Left hindlimb (tissue), 1 donor: ENCODE results near the gene LSMEM2.

Experiments
- DNase-seq: peaks from one replicate; pipeline ENCODE4 v3.0.0-alpha.2; 2018

LSMEM2 gene

GRCh38 chr3:50324351-50325112 is 45.6 kb downstream of the LSMEM2 start:
- DNase-seq: peak; percentile 71

DNA sequence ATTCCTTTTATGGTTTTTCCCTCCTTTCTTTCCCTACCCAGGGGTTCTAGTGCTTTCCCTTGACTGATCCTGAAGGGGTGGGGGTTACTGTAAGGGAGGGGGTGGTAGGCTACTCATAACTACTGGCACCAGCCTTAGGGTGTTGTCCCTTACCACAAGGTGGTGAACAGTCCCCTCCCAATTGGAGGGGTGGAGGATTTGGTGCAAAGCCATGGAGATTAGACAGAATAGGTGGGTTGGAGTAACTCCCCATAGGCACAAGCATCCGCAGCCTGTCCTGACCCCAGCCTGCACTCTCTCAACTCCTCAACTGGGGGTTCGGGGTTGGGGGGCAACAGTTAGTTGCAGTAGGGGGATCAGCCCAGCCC is 46.2 kb downstream of the LSMEM2 start:
- peak; percentile 20 for DNase-seq

- DNase-seq: peak; percentile 25
Observed at GRCh38 chr3:50325497-50326181, 46.8 kb downstream of the LSMEM2 start.

GRCh38 chr3:50326182-50326541 is 47.3 kb downstream of the LSMEM2 start:
- DNase-seq: no peak

DNA sequence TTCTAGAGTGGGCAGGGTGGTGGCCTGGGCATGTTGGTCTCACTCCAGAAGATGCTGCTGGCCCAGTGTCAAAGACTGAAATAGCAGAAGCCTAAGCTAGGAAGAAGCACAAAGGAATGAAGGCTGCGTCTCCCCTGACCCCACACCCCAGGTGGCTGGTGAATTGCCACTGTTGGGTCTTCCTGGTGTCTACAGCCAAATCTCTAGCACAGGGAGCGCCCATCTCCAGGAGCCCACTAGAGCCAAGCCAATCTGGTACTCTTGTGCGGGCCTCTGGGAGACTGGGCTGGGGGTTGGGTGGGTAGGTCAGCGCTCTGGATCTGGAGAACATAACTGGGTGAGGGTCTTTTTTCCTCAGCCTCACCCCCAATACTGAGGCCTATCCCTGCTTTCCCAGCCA is 48.2 kb downstream of the LSMEM2 start:
- peak; percentile 21 for DNase-seq

GRCh38 chr3:50327943-50328691 is 49.2 kb downstream of the LSMEM2 start, which contains the start of gene TUSC2:
Gene TUSC2 (minus strand): TSS chr3:50328223. CDS start chr3:50328099, 124 bp downstream.
- DNase-seq: peak; percentile 96

DNA sequence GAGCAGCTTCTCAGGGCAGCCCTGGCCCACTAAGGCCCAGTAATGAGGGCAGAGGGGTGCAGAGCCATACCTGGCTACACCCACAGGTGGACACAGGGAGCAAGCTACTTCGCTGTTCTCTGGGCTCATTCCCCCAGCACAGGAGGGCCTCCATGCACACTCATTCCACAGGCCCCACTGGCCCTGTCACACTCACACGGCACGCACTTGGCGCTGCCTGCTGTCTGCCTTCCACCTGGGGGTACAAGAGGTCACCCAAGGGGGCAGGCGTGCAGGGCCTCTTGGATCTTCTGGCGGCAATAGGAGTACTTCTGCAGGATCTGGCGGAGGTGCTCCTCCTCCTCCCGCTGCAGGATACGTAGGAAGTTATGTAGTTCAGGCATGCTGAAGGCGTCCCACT is 51.4 kb downstream of the LSMEM2 start:
- DNase-seq: no peak

DNA sequence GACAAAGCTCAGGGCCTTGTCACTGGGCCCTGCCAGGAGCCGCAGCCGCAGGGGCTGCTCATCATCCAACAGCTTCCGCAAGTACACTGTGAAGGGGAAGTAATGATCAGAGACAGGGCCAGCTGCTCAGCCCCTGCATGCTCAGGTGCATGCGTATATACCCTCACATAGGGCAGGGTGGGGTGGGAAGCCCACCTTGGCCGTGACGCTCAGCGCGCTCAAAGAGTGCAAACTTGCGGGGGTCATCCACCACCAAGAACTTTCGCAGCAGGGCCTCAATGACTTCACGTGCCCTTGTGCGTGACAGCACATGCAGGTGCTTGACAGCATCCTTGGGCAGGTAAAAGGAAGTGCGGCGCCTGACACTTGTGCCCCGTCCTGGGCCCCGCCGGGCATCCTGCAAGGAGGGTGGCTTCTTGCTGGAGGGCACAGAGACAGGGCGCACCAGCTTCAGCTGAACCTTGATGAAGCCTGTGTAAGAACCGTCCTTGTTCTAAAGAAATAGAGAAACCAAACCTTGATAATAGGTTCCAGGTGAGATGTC is 52.5 kb downstream of the LSMEM2 start:
- DNase-seq: no peak

- no peak for DNase-seq
Observed at GRCh38 chr3:50333744-50334328, 54.9 kb downstream of the LSMEM2 start.

DNA sequence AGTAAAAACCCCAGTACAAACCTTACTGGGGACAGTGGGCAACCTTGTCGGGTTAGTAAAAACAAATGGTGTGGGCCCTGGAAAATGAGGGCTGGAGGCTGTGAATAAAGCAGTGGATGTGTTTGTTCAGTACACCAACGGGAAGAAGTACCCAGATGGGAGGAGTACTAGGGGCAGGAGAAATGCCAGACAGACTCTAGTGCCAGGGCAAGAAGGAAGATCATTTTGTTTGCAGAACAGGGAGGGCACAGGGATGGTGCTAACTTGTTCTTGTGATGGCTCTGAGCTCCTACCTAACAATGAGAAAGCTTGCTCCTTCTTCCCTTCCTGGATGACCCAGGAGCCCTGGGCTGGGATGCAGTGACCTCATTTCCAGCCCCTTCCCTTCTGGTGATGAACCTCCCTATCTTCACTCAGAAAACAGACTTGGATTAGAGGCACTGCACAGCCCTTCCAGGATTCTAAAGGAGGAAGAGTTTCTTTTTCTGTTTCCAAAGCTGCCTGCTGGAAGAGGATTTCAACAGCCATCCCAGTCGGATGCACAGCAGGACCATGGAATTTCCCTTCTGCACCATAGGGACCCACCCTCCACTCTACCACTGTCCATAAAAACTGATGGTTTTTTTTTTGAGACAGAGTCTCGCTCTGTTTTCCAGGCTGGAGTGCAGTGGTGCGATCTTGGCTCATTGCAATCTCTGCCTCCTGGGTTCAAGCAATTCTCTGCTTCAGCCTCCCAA is 55.6 kb downstream of the LSMEM2 start:
- no peak for DNase-seq

DNA sequence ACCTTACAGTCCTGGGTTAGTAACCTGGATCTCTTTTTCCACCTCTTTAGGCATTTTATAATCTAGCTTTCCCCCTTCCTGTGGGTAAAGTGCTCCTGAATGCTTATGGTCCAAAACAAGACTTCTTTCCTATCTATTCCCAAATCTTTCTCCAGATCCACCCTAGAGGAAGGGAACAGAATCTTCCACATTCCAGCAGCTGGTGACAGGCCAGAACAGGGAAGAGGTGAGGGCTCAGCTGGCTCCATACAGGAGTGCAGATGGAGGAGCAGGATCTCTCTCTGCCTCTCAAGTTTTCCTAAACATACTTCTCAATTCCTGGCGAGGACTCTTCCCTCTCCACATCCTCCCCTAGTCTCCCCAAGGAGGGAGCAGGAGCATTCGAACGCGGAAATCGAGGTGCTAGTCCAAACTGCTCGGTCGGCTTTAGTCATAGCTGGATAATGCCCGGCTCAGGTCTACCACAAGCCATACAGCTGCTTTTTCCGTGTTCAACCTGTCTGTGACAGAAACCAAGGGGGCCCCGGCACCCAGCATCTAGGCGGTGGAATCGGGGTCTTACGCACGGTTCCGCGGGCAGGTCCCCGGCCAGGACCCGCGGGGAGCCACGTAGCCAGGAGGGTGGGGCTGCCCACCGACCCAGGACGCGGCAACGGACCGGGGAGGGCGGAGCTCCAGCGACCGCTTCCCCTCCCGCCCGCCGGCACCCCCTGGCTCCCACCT is 57.7 kb downstream of the LSMEM2 start:
- DNase-seq: no peak

DNA sequence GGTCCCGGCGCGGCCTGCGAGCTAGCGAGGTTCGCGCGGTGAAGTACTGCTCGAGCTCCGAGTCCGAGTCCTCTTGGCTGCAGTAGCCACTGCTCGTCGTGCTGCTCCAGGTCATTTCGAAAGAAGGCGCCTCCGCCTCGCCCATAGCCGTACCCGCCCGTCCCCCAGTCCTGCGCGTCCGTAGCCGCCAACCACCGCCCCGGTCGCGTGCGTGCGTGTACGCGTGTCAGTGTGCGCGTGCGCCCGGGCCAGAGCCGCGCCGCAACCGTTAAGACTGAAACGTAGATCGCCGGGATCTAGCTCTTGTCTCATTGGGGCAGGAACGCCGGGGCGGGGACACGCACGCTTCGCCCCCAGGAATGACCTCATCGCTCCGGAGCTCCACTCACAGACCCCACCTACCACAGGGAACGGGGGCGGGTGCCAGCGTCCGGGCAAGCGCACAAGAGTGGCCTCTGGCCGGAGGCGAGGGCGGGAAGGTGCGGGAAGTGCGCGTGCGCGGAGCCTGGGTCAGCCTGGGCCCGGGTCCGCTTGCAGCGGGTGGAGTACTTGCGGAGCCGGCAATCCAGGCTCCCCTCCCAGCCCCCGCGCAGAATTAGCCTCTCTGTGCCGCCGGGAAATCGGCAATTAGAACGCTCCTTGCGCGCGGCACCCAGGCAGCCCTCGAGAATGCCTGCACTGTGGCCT is 58.4 kb downstream of the LSMEM2 start:
- peak; percentile 99 for DNase-seq
